ENCODE results near the gene SSBP4. TPM values are rescaled to one million over a fixed set of nuclear protein-coding genes. Genes with fewer than 3 reads are reported as not detected.

The SSBP4 gene
- total and polyA plus RNA-seq, 2 of the 4 experiments (the other 2 are of a cell fraction) = 14.9 to 39.7 TPM

GRCh38 chr19:18467978-18468377 is 48.8 kb downstream of the SSBP4 start:
- peak overlapping the region; percentile 71; the same call in 1 of the 2 replicates for H3K14ac ChIP-seq (replicated peaks; ENCODE audit: low read depth, low read length)
- peaks cover 16% of the 10 kb centered on the region for H3K36me3 ChIP-seq (ENCODE audit: control insufficient read depth, insufficient read depth, low read length)
- intact Hi-C loops (cut with micrococcal nuclease) (loop anchor here (5.0 kb wide), 1 partner anchor 104 kb away; the partner anchor contains the start of gene UBA52), in situ Hi-C loops (cut with MboI; ENCODE audit: low sequenced_read_pairs) (no loop called here), dilution Hi-C loops (cut with HindIII; ENCODE audit: low sequenced_read_pairs, unreplicated experiment) (no loop called here)
- H2BK5ac ChIP-seq (ENCODE audit: low read depth, low read length, poor library complexity, severe bottlenecking) = peak overlapping the region; percentile 82
- no peak overlapping the region for H3K27ac ChIP-seq (ENCODE audit: insufficient read depth, low read length)
- H3K56ac ChIP-seq (ENCODE audit: extremely low read depth, insufficient read depth, low read length) = no peak overlapping the region
- H2AFZ ChIP-seq (replicated peaks; ENCODE audit: low read length, poor library complexity) = no peak overlapping the region
- POLR2A ChIA-PET (ENCODE audit: unreplicated experiment) = no interaction called here
- no peak overlapping the region for H3K4me3 ChIP-seq (ENCODE audit: insufficient read depth, low read depth, low read length)
- H3K4me1 ChIP-seq (ENCODE audit: control insufficient read depth, insufficient read depth, low read length) = peaks cover 25% of the 10 kb centered on the region
- H3K9me1 ChIP-seq (ENCODE audit: insufficient read depth, low read length) = peaks cover 25% of the 10 kb centered on the region
- H3K79me1 ChIP-seq (ENCODE audit: low read depth in 1 of 2, low read length in 2 of 2) = peaks cover 23 to 92% of the 10 kb centered on the region in 2 experiments
- WGBS, 2 experiments (ENCODE audit: extremely low coverage in 2 of 2, insufficient read length in 1 of 2) = no CpG with 5 or more reads among the region's 3 CpGs
- H2AK9ac ChIP-seq (replicated peaks; ENCODE audit: low read depth, low read length, poor library complexity) = peak overlapping the region; percentile 45
- TF ChIP-seq USF2 (IDR thresholded peaks at IDR 0.05; ENCODE audit: low read depth, low read length) (no peak), RCOR1 (IDR thresholded peaks at IDR 0.05; ENCODE audit: insufficient replicate concordance, low read length) (no peak), RAD21 (IDR thresholded peaks at IDR 0.05; ENCODE audit: low read length) (no peak), BHLHE40 (IDR thresholded peaks at IDR 0.05; ENCODE audit: low read depth, low read length) (no peak), RFX5 (IDR thresholded peaks at IDR 0.05; ENCODE audit: low read depth, low read length) (no peak)
- no peak overlapping the region for H3K18ac ChIP-seq (ENCODE audit: low read depth, low read length)
- H2BK15ac ChIP-seq (ENCODE audit: low read depth, low read length) = no peak overlapping the region; the same call in 2 of the 3 replicates
- ATAC-seq (ENCODE audit: low read depth) (no peak), DNase-seq (no peak)
- H4K20me1 ChIP-seq (ENCODE audit: insufficient read depth, low read length) = peaks cover 82% of the 10 kb centered on the region
- peak overlapping the region; percentile 53; the same call in 1 of the 2 replicates for H3K23ac ChIP-seq (ENCODE audit: low read depth, low read length)
- BruUV-seq (replicated peaks) = no TSS peak
- no peak overlapping the region for H2BK20ac ChIP-seq (ENCODE audit: low read depth, low read length)
- H3K4me2 ChIP-seq (ENCODE audit: low read depth, low read length) = no peak overlapping the region
- H3K4ac ChIP-seq (ENCODE audit: low read depth, low read length) = no peak overlapping the region
- H2BK120ac ChIP-seq (ENCODE audit: low read depth, low read length) = no peak overlapping the region
- H3K9ac ChIP-seq (ENCODE audit: low read depth, low read length) = no peak overlapping the region
- no peaks in the 10 kb centered on the region for H3K9me3 ChIP-seq (ENCODE audit: control insufficient read depth, insufficient read depth, low read length)
- peak overlapping the region; percentile 79 for H2AK5ac ChIP-seq (ENCODE audit: low read depth, low read length)
- H4K91ac ChIP-seq (ENCODE audit: insufficient read depth, low read depth, low read length) = no peak overlapping the region
- no peak overlapping the region for H4K5ac ChIP-seq (ENCODE audit: low read depth, low read length)
- peak overlapping the region in 1 of 2 experiments; percentile 43; a peak in 1 of 4 replicates for H4K8ac ChIP-seq (ENCODE audit: low read depth in 2 of 2, low read length in 2 of 2)
- no peaks in the 10 kb centered on the region for H3K27me3 ChIP-seq (ENCODE audit: control insufficient read depth, insufficient read depth, low read length)
- CTCF ChIA-PET = interaction anchor here (1.0 kb wide), 1 partner anchor 10 kb away, joined by 4 read pairs; no protein-coding TSS in a partner anchor
